T-helper 22 cell (primary cell): ENCODE data around the gene FDX1.
"Not testable (repeated sequence)": the region's sequence is repeated elsewhere in the genome, so short reads cannot be mapped to it uniquely, and the experiment has no call there.

Source experiments
- DNase-seq: peaks from one replicate; pipeline ENCODE4 v3.0.0-alpha.2; 2020; ENCODE audit warnings: low read depth

The FDX1 gene

GRCh38 chr11:110429731-110430266, at the start of gene FDX1:
Gene FDX1 (plus strand): TSS chr11:110429948. CDS start chr11:110430121, 173 bp downstream.
- peak; percentile 74 for DNase-seq

GRCh38 chr11:110380836-110381622, 48.7 kb upstream of the FDX1 start:
- no peak for DNase-seq

GRCh38 chr11:110388231-110388630, 41.5 kb upstream of the FDX1 start:
- not testable (repeated sequence) for DNase-seq

GRCh38 chr11:110389965-110390364, 39.8 kb upstream of the FDX1 start:
- no peak for DNase-seq

- no peak for DNase-seq
Observed at GRCh38 chr11:110392056-110392455, 37.7 kb upstream of the FDX1 start.

- DNase-seq, result not testable (repeated sequence)
Observed at GRCh38 chr11:110397668-110398286, 32.0 kb upstream of the FDX1 start.

GRCh38 chr11:110403585-110403984, 26.2 kb upstream of the FDX1 start:
- DNase-seq, result not testable (repeated sequence)

- not testable (repeated sequence) for DNase-seq
Observed at GRCh38 chr11:110405636-110406035, 24.1 kb upstream of the FDX1 start.

- no peak for DNase-seq
Observed at GRCh38 chr11:110407315-110407714, 22.4 kb upstream of the FDX1 start.

GRCh38 chr11:110409174-110409573, 20.6 kb upstream of the FDX1 start:
- DNase-seq, result no peak

GRCh38 chr11:110410651-110411050, 19.1 kb upstream of the FDX1 start:
- DNase-seq, result no peak

- DNase-seq, result no peak
Observed at GRCh38 chr11:110415081-110415480, 14.7 kb upstream of the FDX1 start.

GRCh38 chr11:110421658-110422057, 8.1 kb upstream of the FDX1 start:
- not testable (repeated sequence) for DNase-seq

- DNase-seq, result no peak
Observed at GRCh38 chr11:110422306-110422905, 7.3 kb upstream of the FDX1 start.

GRCh38 chr11:110424775-110425444, 4.8 kb upstream of the FDX1 start:
- no peak for DNase-seq

GRCh38 chr11:110425751-110426545, 3.8 kb upstream of the FDX1 start:
- no peak for DNase-seq

- DNase-seq, result no peak
Observed at GRCh38 chr11:110428040-110428439, 1.7 kb upstream of the FDX1 start.

- no peak for DNase-seq
Observed at GRCh38 chr11:110428956-110429730, 605 bp upstream of the FDX1 start.

GRCh38 chr11:110430267-110431050, 711 bp downstream of the FDX1 start:
- peak; percentile 29 for DNase-seq
